ENCODE results near the gene PHACTR3.

GRCh38 chr20:59861401-59861800 is 257.1 kb downstream of the PHACTR3 start:
- no peak for TF ChIP-seq EZH2 (IDR thresholded peaks at IDR 0.05; ENCODE audit: low read length, missing control alignments)
- no peak for TF ChIP-seq CTCF (conservative IDR thresholded peaks at IDR 0.05 in 1 of 2, IDR thresholded peaks at IDR 0.05 in 1 of 2; ENCODE audit: low read depth in 1 of 2, low read length in 2 of 2)
